PC-3 (cell line): ENCODE data around the gene ACTN1.

Experiments used
- EZH2 ChIP-seq: fragments of 300-600 bp; sonication (generic); IDR thresholded peaks from one replicate; pipeline ENCODE4 v1.6.1; 2017; ENCODE audit warnings: antibody characterized with exemption, mild to moderate bottlenecking, low read length; ENCODE audit not compliant: unreplicated experiment
- EZH2phosphoT487 ChIP-seq: fragments of 300-600 bp; sonication (generic); IDR thresholded peaks from 2 replicates; pipeline ENCODE4 v1.6.1; 2018; ENCODE audit warnings: mild to moderate bottlenecking, antibody characterized with exemption, low read length, borderline replicate concordance
- TF ChIP-seq, protein P1 (sequence below): fragments of 300-600 bp; sonication (generic); conservative IDR thresholded peaks from 2 replicates; pipeline ENCODE4 v1.5.1; 2017; ENCODE audit warnings: antibody characterized with exemption, low read depth, mild to moderate bottlenecking, low read length

DNA sequence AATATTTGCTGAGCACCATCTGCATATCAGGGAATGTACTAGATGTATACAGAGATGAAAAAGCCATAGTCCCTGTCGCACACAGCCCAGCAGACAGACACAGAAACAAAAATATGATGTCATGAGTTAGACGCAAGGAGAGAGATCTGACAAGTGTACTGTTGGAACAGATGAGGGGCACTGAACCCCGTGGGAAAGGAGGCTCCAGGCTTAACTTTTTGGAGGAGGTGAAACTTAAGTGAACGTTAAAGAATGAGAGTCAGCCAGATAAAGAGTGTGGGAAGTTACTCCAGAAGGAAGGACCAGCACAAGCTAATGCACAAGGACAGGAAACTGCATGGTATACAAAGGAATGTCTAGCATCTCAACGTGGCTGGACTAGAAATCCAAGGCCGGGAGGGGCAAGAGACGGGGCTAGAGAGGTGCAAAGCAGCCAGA, 2.5 kb upstream of the ACTN1 start:
- TF ChIP-seq, protein P1, sequence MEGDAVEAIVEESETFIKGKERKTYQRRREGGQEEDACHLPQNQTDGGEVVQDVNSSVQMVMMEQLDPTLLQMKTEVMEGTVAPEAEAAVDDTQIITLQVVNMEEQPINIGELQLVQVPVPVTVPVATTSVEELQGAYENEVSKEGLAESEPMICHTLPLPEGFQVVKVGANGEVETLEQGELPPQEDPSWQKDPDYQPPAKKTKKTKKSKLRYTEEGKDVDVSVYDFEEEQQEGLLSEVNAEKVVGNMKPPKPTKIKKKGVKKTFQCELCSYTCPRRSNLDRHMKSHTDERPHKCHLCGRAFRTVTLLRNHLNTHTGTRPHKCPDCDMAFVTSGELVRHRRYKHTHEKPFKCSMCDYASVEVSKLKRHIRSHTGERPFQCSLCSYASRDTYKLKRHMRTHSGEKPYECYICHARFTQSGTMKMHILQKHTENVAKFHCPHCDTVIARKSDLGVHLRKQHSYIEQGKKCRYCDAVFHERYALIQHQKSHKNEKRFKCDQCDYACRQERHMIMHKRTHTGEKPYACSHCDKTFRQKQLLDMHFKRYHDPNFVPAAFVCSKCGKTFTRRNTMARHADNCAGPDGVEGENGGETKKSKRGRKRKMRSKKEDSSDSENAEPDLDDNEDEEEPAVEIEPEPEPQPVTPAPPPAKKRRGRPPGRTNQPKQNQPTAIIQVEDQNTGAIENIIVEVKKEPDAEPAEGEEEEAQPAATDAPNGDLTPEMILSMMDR: no peak
- TF ChIP-seq EZH2 (no peak), EZH2phosphoT487 (no peak)
